HepG2 (cell line): ENCODE results near the gene TPRN. TPM values are rescaled to one million over a fixed set of nuclear protein-coding genes. Genes with fewer than 3 reads are reported as not detected.

Experiments
- AHR ChIP-seq: IDR thresholded peaks from 2 replicates; pipeline ENCODE4 v1.6.1; 2018; ENCODE audit warnings: missing genetic modification reagents, missing compliant biosample characterization
- ARID2 ChIP-seq: sonication (generic); formaldehyde crosslinking; IDR thresholded peaks from 2 replicates; pipeline ENCODE4 v1.8.1; 2022; ENCODE audit warnings: mild to moderate bottlenecking, missing genetic modification reagents, borderline replicate concordance
- E2F5 ChIP-seq: sonication (generic); formaldehyde crosslinking; conservative IDR thresholded peaks from 2 replicates; pipeline ENCODE4 v1.4.0; 2020; ENCODE audit warnings: missing genetic modification reagents
- HHEX ChIP-seq: IDR thresholded peaks from 2 replicates; pipeline ENCODE4 v1.6.1; 2016; ENCODE audit warnings: control low read depth
- IKZF1 ChIP-seq: fragments of 450-650 bp; IDR thresholded peaks from 2 replicates; pipeline ENCODE4 v1.7.1; 2016
- IKZF4 ChIP-seq: sonication (generic); formaldehyde crosslinking; IDR thresholded peaks from 2 replicates; pipeline ENCODE4 v1.5.1; 2020; ENCODE audit warnings: borderline replicate concordance, mild to moderate bottlenecking, low read depth, missing genetic modification reagents; ENCODE audit errors: not compliant biosample characterization
- MYPOP ChIP-seq: sonication (generic); formaldehyde crosslinking; IDR thresholded peaks from 2 replicates; pipeline ENCODE4 v1.8.1; 2023; ENCODE audit warnings: mild to moderate bottlenecking, moderate library complexity, missing genetic modification reagents
- RAD51 ChIP-seq: fragments of 450-650 bp; IDR thresholded peaks from 2 replicates; pipeline ENCODE4 v1.6.1; 2016; ENCODE audit warnings: borderline replicate concordance
- RARA ChIP-seq: IDR thresholded peaks from 2 replicates; pipeline ENCODE4 v1.6.1; 2016; ENCODE audit warnings: missing genetic modification reagents, missing compliant biosample characterization
- SIN3B ChIP-seq: fragments of 150-350 bp; IDR thresholded peaks from 2 replicates; pipeline ENCODE4 v1.6.1; 2014; ENCODE audit warnings: low read length
- ZBTB4 ChIP-seq: sonication (generic); formaldehyde crosslinking; IDR thresholded peaks from 2 replicates; pipeline ENCODE4 v1.4.0; 2020; ENCODE audit warnings: missing genetic modification reagents, mild to moderate bottlenecking, borderline replicate concordance
- ZEB1 ChIP-seq: IDR thresholded peaks from 2 replicates; pipeline ENCODE4 v1.6.1; 2012; ENCODE audit warnings: mild to moderate bottlenecking, low read depth, inconsistent platforms; ENCODE audit not compliant: insufficient replicate concordance
- ZMYM3 ChIP-seq: sonication (generic); formaldehyde crosslinking; IDR thresholded peaks from 2 replicates; pipeline ENCODE4 v1.5.1; 2020; ENCODE audit warnings: mild to moderate bottlenecking, missing genetic modification reagents
- ZNF331 ChIP-seq: sonication (generic); formaldehyde crosslinking; IDR thresholded peaks from 2 replicates; pipeline ENCODE4 v1.4.0; 2020; ENCODE audit warnings: missing genetic modification reagents
- ZNF510 ChIP-seq: sonication (generic); formaldehyde crosslinking; IDR thresholded peaks from 2 replicates; pipeline ENCODE4 v1.4.0; 2020; ENCODE audit warnings: low read depth, mild to moderate bottlenecking, missing genetic modification reagents
- ZNF552 ChIP-seq: sonication (generic); formaldehyde crosslinking; IDR thresholded peaks from 2 replicates; pipeline ENCODE4 v1.9.0; 2022; ENCODE audit warnings: missing genetic modification reagents, mild to moderate bottlenecking, borderline replicate concordance
- ZNF563 ChIP-seq: sonication (generic); formaldehyde crosslinking; IDR thresholded peaks from 2 replicates; pipeline ENCODE4 v1.8.0; 2022; ENCODE audit warnings: mild to moderate bottlenecking, moderate library complexity, missing genetic modification reagents
- ZNF589 ChIP-seq: sonication (generic); formaldehyde crosslinking; conservative IDR thresholded peaks from 2 replicates; pipeline ENCODE4 v1.8.0; 2022; ENCODE audit warnings: mild to moderate bottlenecking, moderate library complexity, missing genetic modification reagents
- ZNF616 ChIP-seq: sonication (generic); formaldehyde crosslinking; IDR thresholded peaks from 2 replicates; pipeline ENCODE4 v1.5.0; 2020; ENCODE audit warnings: low read depth, mild to moderate bottlenecking, missing genetic modification reagents
- ZNF720 ChIP-seq: sonication (generic); formaldehyde crosslinking; IDR thresholded peaks from 2 replicates; pipeline ENCODE4 v1.4.0; 2020; ENCODE audit warnings: missing genetic modification reagents
- ZNF772 ChIP-seq: sonication (generic); formaldehyde crosslinking; IDR thresholded peaks from 2 replicates; pipeline ENCODE4 v1.5.0; 2020; ENCODE audit warnings: mild to moderate bottlenecking, missing genetic modification reagents
- ZNF777 ChIP-seq: sonication (generic); formaldehyde crosslinking; IDR thresholded peaks from 2 replicates; pipeline ENCODE4 v1.4.0; 2020; ENCODE audit warnings: missing genetic modification reagents
- polyA plus RNA-seq, 8 experiments: library from polyadenylated mRNA; depleted of rRNA in 3 of 8; stranded (reverse) in 7 of 8; unstranded in 1 of 8; fragments of >200 nt; fragmentation: Illumina TruSeq in 4 of 8; extraction: Trizol in 4 of 8; gene quantifications; 2 replicates each; pipeline versions ENCODE4 v1.2.1 to v1.2.3, GENCODE V29; 2011 to 2016; ENCODE audit warnings: low read depth in 4 of 8, missing spikeins in 1 of 8, mixed read lengths in 1 of 8; ENCODE audit not compliant: insufficient read depth in 1 of 8
- total RNA-seq, 5 experiments: library from RNA; depleted of rRNA; stranded (reverse); fragments of >200 nt; fragmentation: Illumina TruSeq; extraction: Trizol; gene quantifications; 2 replicates each; pipeline ENCODE4 v1.2.3, GENCODE V29; 2016; ENCODE audit warnings: low read depth in 1 of 5
- TF ChIP-seq, protein P1 (sequence below): sonication (generic); formaldehyde crosslinking; IDR thresholded peaks from 2 replicates; pipeline ENCODE4 v1.4.0; 2020; ENCODE audit warnings: missing genetic modification reagents

Gene TPRN
- total and polyA plus RNA-seq, 2 of the 13 experiments (the other 11 are each of a cell fraction or from before 2014, with no cell fraction given) = 10.1 to 19.2 TPM

GRCh38 chr9:137205126-137206069 lies 4.9 kb upstream of the TPRN start, which contains the start of the genes NDOR1 and TMEM203 (continued):
- TF ChIP-seq IKZF4 (CRISPR knock-in tag) = peak; percentile 44
- TF ChIP-seq HHEX = no peak
- TF ChIP-seq ZEB1 = peak; percentile 17
- peak; percentile 63 for TF ChIP-seq ZNF563 (CRISPR knock-in tag)
- TF ChIP-seq, protein P1, sequence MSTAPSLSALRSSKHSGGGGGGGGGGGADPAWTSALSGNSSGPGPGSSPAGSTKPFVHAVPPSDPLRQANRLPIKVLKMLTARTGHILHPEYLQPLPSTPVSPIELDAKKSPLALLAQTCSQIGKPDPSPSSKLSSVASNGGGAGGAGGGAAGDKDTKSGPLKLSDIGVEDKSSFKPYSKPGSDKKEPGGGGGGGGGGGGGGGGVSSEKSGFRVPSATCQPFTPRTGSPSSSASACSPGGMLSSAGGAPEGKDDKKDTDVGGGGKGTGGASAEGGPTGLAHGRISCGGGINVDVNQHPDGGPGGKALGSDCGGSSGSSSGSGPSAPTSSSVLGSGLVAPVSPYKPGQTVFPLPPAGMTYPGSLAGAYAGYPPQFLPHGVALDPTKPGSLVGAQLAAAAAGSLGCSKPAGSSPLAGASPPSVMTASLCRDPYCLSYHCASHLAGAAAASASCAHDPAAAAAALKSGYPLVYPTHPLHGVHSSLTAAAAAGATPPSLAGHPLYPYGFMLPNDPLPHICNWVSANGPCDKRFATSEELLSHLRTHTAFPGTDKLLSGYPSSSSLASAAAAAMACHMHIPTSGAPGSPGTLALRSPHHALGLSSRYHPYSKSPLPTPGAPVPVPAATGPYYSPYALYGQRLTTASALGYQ (CRISPR knock-in tag) = no peak; the same call in 1 of the 2 replicates
- no peak for TF ChIP-seq RAD51
- peak; percentile 35; the same call in 1 of the 2 replicates for TF ChIP-seq RARA (CRISPR knock-in tag)
- TF ChIP-seq SIN3B = peak; percentile 96
- no peak for TF ChIP-seq ARID2 (CRISPR knock-in tag)
- 0 out of 2 replicates have a peak, but pooled peaks have one; percentile 68 for TF ChIP-seq ZNF589 (CRISPR knock-in tag)
- no peak for TF ChIP-seq ZNF720 (CRISPR knock-in tag)
- TF ChIP-seq ZNF772 = peak; percentile 16; the same call in 1 of the 2 replicates
- no peak for TF ChIP-seq ZNF510 (CRISPR knock-in tag)
- TF ChIP-seq E2F5 (CRISPR knock-in tag) = peak; percentile 96
- TF ChIP-seq ZBTB4 = no peak
- TF ChIP-seq ZNF331 (CRISPR knock-in tag) = peak; percentile 57; the same call in 1 of the 2 replicates
- no peak for TF ChIP-seq ZMYM3 (CRISPR knock-in tag)
- TF ChIP-seq MYPOP (CRISPR knock-in tag) = no peak
- TF ChIP-seq ZNF777 (CRISPR knock-in tag) = peak; percentile 81
- TF ChIP-seq ZNF616 (CRISPR knock-in tag) = no peak
- no peak for TF ChIP-seq AHR (CRISPR knock-in tag)
- TF ChIP-seq IKZF1 = no peak
- no peak for TF ChIP-seq ZNF552 (CRISPR knock-in tag)
